NT2/D1 (cell line): Measurements from ENCODE around the gene CCDC13.

ENCODE experiments used
- YY1 ChIP-seq: IDR thresholded peaks from 2 replicates; pipeline ENCODE4 v1.6.1; 2011; ENCODE audit not compliant: insufficient read length, insufficient read depth
- ZNF274 ChIP-seq: IDR thresholded peaks from 2 replicates; pipeline ENCODE4 v1.6.1; 2011; ENCODE audit warnings: mild to moderate bottlenecking, low read depth, low read length

DNA sequence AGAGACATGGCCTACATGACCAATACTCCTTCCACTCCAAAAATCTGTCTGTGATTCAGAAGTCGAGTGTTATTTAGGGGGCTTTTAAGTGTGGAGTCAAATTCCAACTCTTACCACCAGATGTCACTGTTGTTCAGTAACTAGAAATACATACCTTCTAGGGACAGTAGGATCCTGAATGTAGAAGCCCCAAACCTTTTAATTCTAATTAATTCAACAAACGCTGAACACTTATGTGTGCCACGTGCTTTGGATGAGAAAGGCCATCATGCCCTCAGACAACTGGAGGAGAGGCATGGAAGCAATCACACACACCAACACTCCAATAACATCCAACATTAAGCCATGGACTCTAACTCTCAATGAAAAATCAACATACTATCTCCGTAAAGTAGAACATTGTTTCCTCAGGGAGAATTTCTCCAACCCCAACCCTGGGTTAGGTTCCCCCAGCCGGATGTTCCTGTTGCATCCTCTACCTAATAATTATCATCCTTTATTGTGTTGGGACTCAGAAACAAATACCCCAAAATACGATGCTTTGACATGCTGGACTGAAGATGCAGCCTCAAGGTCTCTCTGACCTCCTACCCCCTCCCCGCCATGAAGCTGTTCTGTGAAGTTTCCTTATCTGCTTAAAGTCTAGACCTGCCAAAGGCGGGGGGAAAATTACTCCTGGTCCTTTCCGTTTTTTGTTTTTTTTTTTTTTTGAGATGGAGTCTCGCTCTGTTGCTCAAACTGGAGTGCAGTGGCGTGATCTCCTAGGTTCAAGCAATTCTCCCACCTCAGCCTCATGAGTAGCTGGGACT lies 8.0 kb upstream of the CCDC13 start:
- no peak for TF ChIP-seq YY1
- no peak for TF ChIP-seq ZNF274
